Dermis microvascular lymphatic vessel endothelial cell (primary cell): ENCODE data around the gene RBM39. TPM values are rescaled to one million over a fixed set of nuclear protein-coding genes. Genes with fewer than 3 reads are reported as not detected.
"Not testable (repeated sequence)": the region's sequence is repeated elsewhere in the genome, so short reads cannot be mapped to it uniquely, and the experiment has no call there.

Experiments used
- DNase-seq, 2 donors: peaks; one replicate each; pipeline versions ENCODE4 v3.0.0 to v3.0.0-alpha.2; 2010; ENCODE audit warnings: low read depth in 2 of 2
- total RNA-seq: library from RNA; depleted of rRNA; stranded (reverse); fragments of >200 nt; gene quantifications from 2 replicates; pipeline ENCODE4 v1.2.1, GENCODE V29; 2014

RBM39 gene
- total RNA-seq, 1 donor from 2014 or later, result 271 TPM

DNA sequence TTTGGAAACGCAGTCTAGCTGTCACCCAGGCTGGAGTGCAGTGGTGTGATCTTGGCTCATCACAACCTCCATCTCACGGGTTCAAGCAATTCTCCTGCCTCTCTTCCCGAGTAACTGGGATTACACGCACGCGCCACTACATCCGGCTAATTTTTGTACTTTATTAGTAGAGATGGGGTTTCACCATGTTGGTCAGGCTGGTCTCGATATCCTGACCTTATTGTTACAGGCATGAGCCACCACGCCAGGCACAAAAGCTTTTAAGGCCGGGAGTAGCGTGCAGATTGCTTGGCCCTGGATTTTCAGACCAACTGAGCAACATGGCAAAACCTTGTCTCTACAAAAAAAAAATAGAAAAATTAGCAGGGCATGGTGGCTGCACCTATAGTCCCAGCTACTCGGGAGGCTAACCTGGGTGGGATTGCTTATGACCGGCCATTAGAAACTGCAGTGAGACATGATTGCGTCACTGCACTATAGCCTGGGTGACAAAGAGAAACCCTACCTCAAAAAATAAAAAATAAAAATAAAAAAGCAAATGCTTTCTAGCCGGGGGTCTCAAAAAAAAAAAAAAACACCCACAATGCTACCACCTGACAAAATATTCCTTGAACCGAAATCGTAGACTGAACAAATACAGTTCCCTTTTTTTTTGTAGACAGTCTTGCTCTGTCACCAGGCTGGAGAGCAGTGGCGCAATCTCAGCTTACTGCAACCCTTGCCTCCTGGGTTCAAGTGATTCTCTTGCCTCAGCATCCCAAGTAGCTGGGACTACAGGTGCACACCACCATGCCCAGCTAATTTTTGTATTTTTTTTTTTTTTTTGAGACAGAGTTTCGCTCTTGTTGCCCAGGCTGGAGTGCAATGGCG, 15.0 kb downstream of the RBM39 start:
- no peak for DNase-seq

DNA sequence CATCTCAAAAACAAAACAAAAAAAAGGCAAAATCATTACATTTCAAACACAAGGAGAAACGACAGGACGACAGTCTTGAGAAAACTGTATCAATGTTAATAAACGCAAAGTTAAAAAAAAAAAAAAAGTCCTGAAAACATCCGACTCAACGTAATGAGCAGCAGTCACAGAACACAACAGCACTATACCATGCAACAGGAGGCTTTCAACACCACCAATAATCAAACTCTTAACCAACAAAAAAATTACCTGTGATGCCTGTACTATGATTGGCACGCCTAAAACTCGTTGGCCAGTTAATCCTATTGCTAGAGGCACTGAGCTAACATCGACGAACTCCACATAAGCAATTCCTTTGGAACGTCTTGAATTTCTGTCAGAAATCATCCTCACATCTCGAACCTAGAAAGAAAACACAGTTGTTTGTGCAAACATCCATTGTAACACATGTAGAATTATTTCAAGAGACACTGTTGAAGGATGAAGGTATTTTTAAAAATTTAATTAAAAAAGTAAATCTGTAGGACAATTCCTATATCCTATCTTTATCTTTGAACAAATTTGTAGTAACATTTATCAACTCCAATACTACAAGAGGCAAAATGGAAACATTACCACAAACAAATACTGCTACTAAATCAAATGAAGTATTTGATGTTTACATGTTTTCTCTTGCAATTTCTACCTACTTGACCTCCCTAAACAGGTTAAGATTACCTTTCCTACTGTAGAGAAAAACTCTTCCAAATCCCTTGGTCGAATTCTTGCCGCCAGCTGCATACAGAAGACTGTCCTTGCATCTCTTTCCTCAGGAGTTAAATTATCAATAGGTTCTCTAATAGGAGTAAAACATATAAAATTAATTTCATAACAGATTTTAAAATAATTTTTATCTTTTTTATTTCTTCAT, 17.5 kb downstream of the RBM39 start:
- DNase-seq, result no peak

DNA sequence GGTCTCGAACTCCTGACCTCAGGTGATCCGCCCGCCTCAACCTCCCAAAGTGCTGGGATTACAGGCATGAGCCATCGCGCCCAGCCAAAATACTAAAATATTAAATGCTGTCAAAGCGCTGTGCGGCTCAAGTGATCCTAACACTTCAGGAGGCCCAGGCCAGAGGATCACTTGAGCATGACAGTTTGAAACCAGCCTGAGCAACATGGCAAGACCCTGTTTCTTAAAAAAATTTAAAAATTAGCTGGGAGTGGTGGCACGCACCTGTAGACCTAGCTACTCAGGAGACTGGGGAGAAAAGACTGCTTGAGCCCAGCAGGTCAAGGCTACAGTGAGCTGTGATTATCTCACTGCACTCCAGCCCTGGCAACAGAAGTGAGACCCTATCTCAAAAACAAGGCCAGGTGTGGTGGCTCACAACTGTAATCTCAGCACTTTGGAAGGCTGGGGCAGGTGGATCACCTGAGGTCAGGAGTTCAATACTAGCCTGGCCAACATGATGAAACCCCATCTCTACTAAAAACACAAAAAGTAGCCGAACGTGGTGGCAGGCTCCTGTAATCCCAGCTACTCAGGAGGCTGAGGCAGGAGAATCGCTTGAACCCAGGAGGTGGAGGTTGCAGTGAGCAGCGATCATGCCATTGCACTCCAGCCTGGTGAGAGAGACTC, 18.3 kb downstream of the RBM39 start:
- DNase-seq, result not testable (repeated sequence)

- not testable (repeated sequence) for DNase-seq
Observed at GRCh38 chr20:35723275-35723639, 18.8 kb downstream of the RBM39 start.

GRCh38 chr20:35721621-35722020, 20.4 kb downstream of the RBM39 start:
- no peak for DNase-seq

GRCh38 chr20:35721219-35721618, 20.8 kb downstream of the RBM39 start:
- no peak for DNase-seq

GRCh38 chr20:35720165-35721123, 21.6 kb downstream of the RBM39 start:
- no peak for DNase-seq

DNA sequence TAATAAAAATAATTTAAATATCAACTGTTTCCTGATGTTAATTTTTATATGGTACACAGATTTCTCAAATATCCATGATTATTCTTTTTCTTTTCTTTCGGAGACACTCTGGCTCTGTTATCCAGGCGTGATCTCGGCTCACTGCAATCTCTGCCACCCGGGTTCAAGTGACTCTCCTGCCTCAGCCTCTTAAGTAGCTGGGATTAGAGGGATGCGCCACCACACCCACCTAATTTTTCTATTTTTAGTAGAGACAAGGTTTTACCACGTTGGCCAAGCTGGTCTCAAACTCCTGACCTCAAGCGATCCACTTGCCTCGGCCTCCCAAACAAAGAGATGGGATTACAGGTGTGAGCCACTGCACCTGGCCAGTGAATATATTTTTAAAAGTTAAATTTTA, 22.3 kb downstream of the RBM39 start:
- DNase-seq, result no peak

GRCh38 chr20:35718972-35719635, 23.0 kb downstream of the RBM39 start:
- DNase-seq, result no peak

- not testable (repeated sequence) for DNase-seq
Observed at GRCh38 chr20:35718321-35718720, 23.7 kb downstream of the RBM39 start.

GRCh38 chr20:35716330-35716729, 25.7 kb downstream of the RBM39 start:
- DNase-seq, result no peak

- DNase-seq, result no peak
Observed at GRCh38 chr20:35715652-35716051, 26.4 kb downstream of the RBM39 start.

- no peak for DNase-seq
Observed at GRCh38 chr20:35714127-35714526, 27.9 kb downstream of the RBM39 start.

- not testable (repeated sequence) for DNase-seq
Observed at GRCh38 chr20:35713120-35713519, 28.9 kb downstream of the RBM39 start.

DNA sequence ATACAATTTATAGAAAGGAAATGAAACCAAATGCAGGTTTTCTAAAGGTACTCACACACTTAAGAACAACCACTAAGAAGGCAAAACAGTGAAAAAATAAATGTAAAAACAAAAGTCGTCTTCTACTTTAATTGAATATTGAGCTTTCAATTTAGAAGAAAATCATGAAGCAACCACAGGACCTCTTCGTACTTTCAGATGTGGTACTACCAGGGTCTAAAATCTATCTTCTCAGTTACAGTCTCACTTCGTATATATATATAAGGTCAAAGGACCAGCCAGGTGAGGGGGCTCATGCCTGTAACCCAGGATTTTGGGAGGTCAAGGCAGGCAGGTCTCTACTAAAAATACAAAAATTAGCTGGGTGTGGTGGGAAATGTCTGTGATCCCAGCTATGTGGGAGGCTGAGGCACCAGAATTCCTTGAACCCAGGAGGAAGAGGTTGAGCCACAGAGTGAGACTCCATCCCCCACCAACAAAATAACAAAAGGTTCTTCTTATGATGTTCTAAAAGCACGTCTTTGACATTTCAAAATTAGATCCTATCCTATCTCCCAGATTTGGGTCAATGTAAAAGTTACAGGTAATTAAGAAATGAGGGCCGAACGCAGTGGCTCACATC, 30.4 kb downstream of the RBM39 start:
- no peak for DNase-seq

DNA sequence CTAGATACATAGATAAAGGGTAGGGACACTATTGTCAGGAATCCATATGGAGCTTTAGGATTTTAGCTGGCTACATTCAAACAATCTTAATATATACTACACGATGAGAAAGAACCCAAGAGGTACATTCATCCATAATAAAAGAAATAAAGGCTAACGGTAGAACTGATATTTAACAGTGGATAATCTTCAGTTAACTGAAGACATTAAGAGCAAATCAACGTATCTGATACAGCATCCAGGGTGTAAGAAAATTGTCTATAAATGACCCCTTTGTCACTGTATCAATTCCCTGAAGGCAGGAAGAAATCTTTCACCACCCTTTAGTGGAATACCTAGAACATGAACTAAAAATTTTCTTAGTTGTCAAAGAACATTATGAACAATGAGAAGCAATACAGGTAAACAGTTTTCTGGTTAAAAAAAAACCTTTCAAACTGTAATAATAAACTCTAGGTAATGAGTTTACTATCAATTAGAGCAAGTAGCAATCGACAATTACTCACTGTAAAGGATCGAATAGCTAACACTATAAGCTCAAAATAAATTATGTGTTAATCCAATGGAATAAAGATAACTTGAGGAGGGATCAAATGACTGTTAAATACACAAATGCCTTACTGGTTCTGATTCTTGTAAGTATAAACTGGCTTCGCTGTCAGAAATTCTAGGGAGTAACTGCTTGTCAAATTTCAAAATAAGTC, 31.0 kb downstream of the RBM39 start:
- no peak for DNase-seq

DNA sequence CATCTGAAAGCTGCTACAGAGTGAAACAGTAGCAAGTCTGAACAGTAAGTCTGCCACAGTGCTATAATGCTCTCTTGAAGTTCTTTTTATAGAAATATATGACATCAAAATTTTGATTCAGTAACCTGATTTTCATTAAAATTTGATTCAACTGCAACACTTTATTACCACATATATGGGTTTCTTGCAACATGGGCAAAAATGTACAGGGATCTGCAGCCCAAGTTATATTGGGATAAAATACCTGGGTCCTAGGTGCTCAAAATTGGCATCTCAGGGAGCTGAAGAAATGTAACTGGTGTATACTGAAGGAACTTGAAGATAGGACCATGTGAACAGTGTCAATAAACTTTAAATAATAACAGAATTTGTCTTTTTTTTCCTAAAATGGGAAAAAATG, 32.0 kb downstream of the RBM39 start:
- DNase-seq, result no peak

GRCh38 chr20:35709259-35709658, 32.8 kb downstream of the RBM39 start:
- DNase-seq, result no peak

- DNase-seq, result no peak
Observed at GRCh38 chr20:35708502-35708901, 33.6 kb downstream of the RBM39 start.
